BLaER1 (cell line): ENCODE data around the gene CAP2.

Experiments used
- H3K27ac ChIP-seq: shearing (Covaris generic); formaldehyde crosslinking; 2 replicates; pipeline ENCODE4 v1.8.1; 2022
- H3K27me3 ChIP-seq: shearing (Covaris generic); formaldehyde crosslinking; 2 replicates; pipeline ENCODE4 v1.8.1; 2022
- H3K36me3 ChIP-seq: shearing (Covaris generic); formaldehyde crosslinking; 2 replicates; pipeline ENCODE4 v1.8.1; 2022
- H3K4me1 ChIP-seq: shearing (Covaris generic); formaldehyde crosslinking; 2 replicates; pipeline ENCODE4 v1.8.1; 2022
- H3K4me2 ChIP-seq: shearing (Covaris generic); formaldehyde crosslinking; 2 replicates; pipeline ENCODE4 v1.8.1; 2022
- H3K4me3 ChIP-seq: shearing (Covaris generic); formaldehyde crosslinking; 2 replicates; pipeline ENCODE4 v1.8.1; 2022
- H3K9ac ChIP-seq: shearing (Covaris generic); formaldehyde crosslinking; 2 replicates; pipeline ENCODE4 v1.8.1; 2022
- H3K9me3 ChIP-seq: shearing (Covaris generic); formaldehyde crosslinking; 2 replicates; pipeline ENCODE4 v1.8.1; 2022
- H4K20me1 ChIP-seq: shearing (Covaris generic); formaldehyde crosslinking; 2 replicates; pipeline ENCODE4 v1.8.1; 2022
- Cebpa-rat ChIP-seq: shearing (Covaris generic); IDR thresholded peaks from 2 replicates; pipeline ENCODE4 v1.8.1; 2022

CAP2 gene

DNA sequence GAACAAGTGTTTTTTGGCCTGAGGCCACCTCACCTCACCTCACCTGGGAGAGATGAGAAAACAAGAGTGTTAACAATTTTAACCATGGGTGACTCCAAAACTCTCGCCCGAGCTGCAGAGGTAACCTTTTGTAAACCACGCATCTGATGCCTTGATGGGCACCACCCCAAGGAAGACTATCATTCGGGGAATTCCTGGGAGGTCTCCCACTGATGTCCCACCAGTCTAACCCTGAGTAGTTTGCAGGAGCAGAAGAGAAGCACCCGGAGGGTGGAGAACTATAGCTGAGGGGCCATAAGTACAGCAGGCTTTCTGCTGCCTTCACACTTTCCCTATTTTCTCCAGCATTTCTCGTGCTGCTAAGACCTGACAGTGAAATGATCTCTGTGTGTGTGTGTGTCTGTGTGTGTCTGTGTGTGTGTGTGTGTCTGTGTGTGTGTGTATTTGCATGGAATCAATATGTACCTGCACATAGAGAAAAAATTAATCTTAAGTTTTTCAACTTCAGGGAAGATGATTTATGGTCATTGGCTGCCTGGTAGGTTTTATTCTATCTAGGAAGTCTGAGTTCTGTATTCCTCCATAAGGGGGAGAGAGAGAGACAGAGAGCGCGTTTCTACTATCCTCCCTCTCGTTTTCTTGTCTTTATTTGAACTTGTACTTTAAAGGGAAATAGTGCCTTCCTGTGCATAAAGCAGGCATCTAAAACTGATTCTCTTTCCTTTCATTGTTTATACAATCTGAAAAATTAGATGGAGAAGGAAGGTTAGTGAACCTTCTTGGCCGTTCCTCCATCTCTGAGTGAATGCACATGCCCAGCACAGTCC is 75.8 kb downstream of the CAP2 start:
- no peak overlapping the region for H3K9ac ChIP-seq
- H4K20me1 ChIP-seq = no peaks in the 10 kb centered on the region
- H3K4me3 ChIP-seq = no peak overlapping the region
- peaks cover 13% of the 10 kb centered on the region; the same call in 1 of the 2 replicates for H3K9me3 ChIP-seq
- peaks cover 12% of the 10 kb centered on the region; the same call in 1 of the 2 replicates for H3K36me3 ChIP-seq
- no peaks in the 10 kb centered on the region for H3K27me3 ChIP-seq
- peaks cover 27% of the 10 kb centered on the region for H3K4me1 ChIP-seq
- no peak overlapping the region for H3K27ac ChIP-seq
- no peak overlapping the region for H3K4me2 ChIP-seq
- no peak for TF ChIP-seq Cebpa-rat

GRCh38 chr6:17470202-17470937 is 77.0 kb downstream of the CAP2 start:
- Histone ChIP-seq H3K27me3 (no peaks in the 10 kb centered on the region), H3K4me1 (peaks cover 25% of the 10 kb centered on the region), H3K27ac (no peak overlapping the region), H3K9ac (no peak overlapping the region), H4K20me1 (no peaks in the 10 kb centered on the region), H3K9me3 (peaks cover 11% of the 10 kb centered on the region; the same call in 1 of the 2 replicates), H3K36me3 (peaks cover 4% of the 10 kb centered on the region; the same call in 1 of the 2 replicates), H3K4me2 (no peak overlapping the region), H3K4me3 (no peak overlapping the region)
- TF ChIP-seq Cebpa-rat = no peak

DNA sequence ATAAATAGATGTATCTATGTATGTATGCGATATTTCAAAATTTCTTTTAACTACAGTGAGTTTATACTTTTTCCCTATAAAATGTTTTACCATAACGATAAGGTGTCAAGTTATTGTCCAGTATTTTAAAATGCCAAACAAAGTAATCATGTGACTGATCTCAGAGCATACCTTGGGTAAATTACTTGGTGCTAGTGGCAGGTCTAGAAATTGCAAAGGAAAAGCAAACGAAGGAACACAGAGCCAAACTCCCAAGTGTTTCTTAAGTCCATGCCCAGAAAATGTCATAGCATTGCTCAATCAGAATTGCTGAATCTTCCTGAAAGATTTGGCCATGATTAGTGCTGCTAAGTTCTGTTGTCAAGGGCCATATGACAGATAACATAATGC is 77.5 kb downstream of the CAP2 start:
- H3K27ac ChIP-seq = no peak overlapping the region
- peaks cover 20% of the 10 kb centered on the region for H3K4me1 ChIP-seq
- H4K20me1 ChIP-seq = no peaks in the 10 kb centered on the region
- H3K4me3 ChIP-seq = no peak overlapping the region
- no peaks in the 10 kb centered on the region for H3K36me3 ChIP-seq
- peaks cover 7% of the 10 kb centered on the region; the same call in 1 of the 2 replicates for H3K9me3 ChIP-seq
- H3K27me3 ChIP-seq = no peaks in the 10 kb centered on the region
- H3K4me2 ChIP-seq = no peak overlapping the region
- TF ChIP-seq Cebpa-rat = no peak
- H3K9ac ChIP-seq = no peak overlapping the region

DNA sequence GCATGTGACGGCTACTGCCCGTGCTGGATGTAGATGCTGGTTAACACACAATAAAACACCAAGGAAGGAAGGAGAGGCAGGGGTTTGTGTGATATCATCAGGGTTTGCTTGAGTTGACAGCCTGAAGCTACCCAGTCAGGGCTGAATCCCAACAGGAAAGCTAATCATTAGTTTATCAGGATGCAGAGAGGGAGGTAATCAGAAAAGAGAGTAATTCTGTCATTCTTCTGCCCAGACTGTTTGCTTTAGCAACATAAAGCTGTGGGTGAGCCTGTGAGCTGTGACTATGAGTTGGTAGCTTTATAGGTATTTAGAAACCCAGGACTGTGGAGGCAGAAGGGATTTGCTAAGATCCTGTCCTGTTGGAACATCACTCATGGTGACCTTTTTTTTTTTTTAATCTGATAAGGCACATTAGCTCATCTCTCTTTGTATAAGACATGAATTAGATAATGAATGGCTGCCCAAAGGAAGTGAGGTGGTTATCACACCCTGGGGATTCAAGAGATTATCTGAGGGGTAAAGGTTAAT is 79.3 kb downstream of the CAP2 start:
- TF ChIP-seq Cebpa-rat = no peak
- Histone ChIP-seq H3K36me3 (no peaks in the 10 kb centered on the region), H3K27me3 (no peaks in the 10 kb centered on the region), H3K9me3 (no peaks in the 10 kb centered on the region), H4K20me1 (no peaks in the 10 kb centered on the region), H3K4me1 (peaks cover 15% of the 10 kb centered on the region), H3K9ac (no peak overlapping the region), H3K4me2 (no peak overlapping the region), H3K4me3 (no peak overlapping the region), H3K27ac (no peak overlapping the region)

- no peak for TF ChIP-seq Cebpa-rat
- Histone ChIP-seq H3K36me3 (no peaks in the 10 kb centered on the region), H4K20me1 (no peaks in the 10 kb centered on the region), H3K4me2 (peak overlapping the region; percentile 39), H3K4me1 (peaks cover 15% of the 10 kb centered on the region), H3K27me3 (no peaks in the 10 kb centered on the region), H3K9me3 (no peaks in the 10 kb centered on the region), H3K9ac (no peak overlapping the region), H3K27ac (no peak overlapping the region), H3K4me3 (no peak overlapping the region)
Observed at GRCh38 chr6:17473554-17473953, 80.2 kb downstream of the CAP2 start.

DNA sequence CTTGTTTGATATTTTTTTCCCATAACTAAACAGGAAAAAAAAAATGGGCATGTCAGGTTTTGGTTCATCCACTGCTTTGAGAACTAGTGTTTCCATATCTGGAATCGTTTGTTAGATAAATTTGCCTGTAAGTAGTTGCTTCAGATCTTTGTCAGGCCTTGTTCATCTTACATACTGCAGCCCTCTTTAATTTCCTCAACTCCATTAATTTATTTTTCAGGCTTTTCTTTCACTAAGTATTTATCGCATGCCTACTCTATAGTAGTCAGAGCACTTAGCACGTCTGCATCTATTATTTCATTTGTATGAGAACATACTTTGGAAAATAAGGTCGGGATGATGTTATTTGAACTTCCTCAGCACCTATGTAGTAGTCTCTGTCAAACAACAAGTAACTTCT is 80.9 kb downstream of the CAP2 start:
- no peak overlapping the region for H3K27ac ChIP-seq
- H3K4me3 ChIP-seq = no peak overlapping the region
- no peaks in the 10 kb centered on the region for H3K27me3 ChIP-seq
- no peak for TF ChIP-seq Cebpa-rat
- no peak overlapping the region for H3K4me2 ChIP-seq
- no peaks in the 10 kb centered on the region for H3K9me3 ChIP-seq
- H3K9ac ChIP-seq = no peak overlapping the region
- peaks cover 15% of the 10 kb centered on the region for H3K4me1 ChIP-seq
- H4K20me1 ChIP-seq = no peaks in the 10 kb centered on the region
- H3K36me3 ChIP-seq = no peaks in the 10 kb centered on the region

DNA sequence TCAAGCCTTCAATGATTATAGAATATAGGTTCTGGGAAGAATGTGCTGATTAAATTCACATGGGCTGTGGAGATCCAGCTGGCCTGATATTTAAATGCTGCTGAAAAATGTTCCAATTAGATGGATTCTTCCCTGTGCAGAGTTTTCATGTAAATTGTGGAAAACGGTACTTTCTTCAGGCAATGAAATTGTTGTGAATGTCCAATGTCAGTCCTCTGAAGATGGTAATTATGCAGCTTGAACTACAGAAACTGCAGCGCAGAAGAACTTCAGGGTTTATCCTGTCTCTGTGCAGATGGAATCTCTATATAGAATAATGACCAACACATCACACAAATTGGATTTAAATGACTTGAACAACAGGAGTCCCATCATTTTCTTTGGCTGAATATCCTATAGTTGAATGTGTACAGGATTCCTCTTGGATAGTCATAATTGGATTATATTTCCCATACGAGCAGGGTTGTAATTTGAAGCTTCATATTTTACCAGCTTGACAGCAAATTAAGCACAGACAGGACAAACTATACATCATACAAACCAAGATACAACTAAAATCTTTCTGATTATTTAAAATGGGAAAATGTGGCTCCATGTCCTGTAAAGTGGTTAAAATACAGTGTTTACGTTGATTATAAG is 82.3 kb downstream of the CAP2 start:
- Histone ChIP-seq H4K20me1 (no peaks in the 10 kb centered on the region), H3K4me1 (peaks cover 20% of the 10 kb centered on the region), H3K4me2 (no peak overlapping the region), H3K27me3 (no peaks in the 10 kb centered on the region), H3K9ac (no peak overlapping the region), H3K36me3 (no peaks in the 10 kb centered on the region), H3K4me3 (no peak overlapping the region), H3K27ac (no peak overlapping the region), H3K9me3 (no peaks in the 10 kb centered on the region)
- TF ChIP-seq Cebpa-rat = no peak

DNA sequence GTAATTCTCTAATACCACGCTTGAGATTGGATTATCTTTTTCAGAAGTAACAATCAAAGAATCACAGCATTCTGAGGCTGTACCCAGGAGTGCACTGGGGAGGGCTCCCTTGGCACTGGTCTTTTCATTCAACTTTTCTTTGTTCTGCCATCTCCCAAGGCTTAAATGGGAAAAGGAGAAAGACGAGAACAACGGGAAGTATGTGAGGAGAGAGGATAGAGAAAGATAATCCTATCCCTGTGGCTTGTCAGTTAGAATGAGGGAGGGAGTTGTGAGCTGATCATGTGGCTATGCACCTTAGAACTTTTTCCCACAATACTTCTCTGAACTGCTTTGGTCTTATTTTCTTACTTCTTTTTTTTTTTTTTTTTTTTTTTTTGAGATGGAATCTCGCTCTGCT is 83.1 kb downstream of the CAP2 start:
- no peak overlapping the region for H3K9ac ChIP-seq
- no peak overlapping the region for H3K4me3 ChIP-seq
- H4K20me1 ChIP-seq = no peaks in the 10 kb centered on the region
- H3K9me3 ChIP-seq = no peaks in the 10 kb centered on the region
- H3K27ac ChIP-seq = no peak overlapping the region
- no peak overlapping the region for H3K4me2 ChIP-seq
- H3K4me1 ChIP-seq = peaks cover 20% of the 10 kb centered on the region
- no peak for TF ChIP-seq Cebpa-rat
- H3K36me3 ChIP-seq = no peaks in the 10 kb centered on the region
- no peaks in the 10 kb centered on the region for H3K27me3 ChIP-seq

GRCh38 chr6:17477356-17477755 is 84.0 kb downstream of the CAP2 start:
- Histone ChIP-seq H3K36me3 (no peaks in the 10 kb centered on the region), H3K4me2 (no peak overlapping the region), H3K9ac (no peak overlapping the region), H3K4me3 (no peak overlapping the region), H4K20me1 (no peaks in the 10 kb centered on the region), H3K4me1 (peaks cover 20% of the 10 kb centered on the region), H3K27me3 (no peaks in the 10 kb centered on the region), H3K9me3 (no peaks in the 10 kb centered on the region), H3K27ac (no peak overlapping the region)
- TF ChIP-seq Cebpa-rat = no peak
